H9 (cell line): Measurements from ENCODE around the gene TCEA2. TPM values are rescaled to one million over a fixed set of nuclear protein-coding genes. Genes with fewer than 3 reads are reported as not detected.

Experiments used
- DNase-seq: peaks from one replicate; pipeline ENCODE4 v3.0.0-alpha.2; 2017
- H2AFZ ChIP-seq: one replicate; pipeline ENCODE4 v1.6.1; 2013; ENCODE audit warnings: mild to moderate bottlenecking, low read length, control low read depth, moderate library complexity
- H2AK5ac ChIP-seq: 2 replicates; pipeline ENCODE4 v1.6.1; 2013; ENCODE audit warnings: low read length, control low read depth, mixed read lengths; ENCODE audit not compliant: insufficient read length
- H2BK120ac ChIP-seq: one replicate; pipeline ENCODE4 v1.6.1; 2013; ENCODE audit warnings: low read depth, mild to moderate bottlenecking, low read length, control low read depth, inconsistent platforms; ENCODE audit not compliant: poor library complexity, severe bottlenecking
- H2BK12ac ChIP-seq: 2 replicates; pipeline ENCODE4 v1.6.1; 2013; ENCODE audit warnings: low read length, control low read depth, mixed read lengths, low read depth; ENCODE audit not compliant: insufficient read length
- H2BK15ac ChIP-seq: 2 replicates; pipeline ENCODE4 v1.6.1; 2013; ENCODE audit warnings: low read depth, low read length, control low read depth
- H2BK20ac ChIP-seq: one replicate; pipeline ENCODE4 v1.6.1; 2013; ENCODE audit warnings: low read depth, mild to moderate bottlenecking, low read length, control low read depth, inconsistent platforms; ENCODE audit not compliant: poor library complexity, severe bottlenecking
- H2BK5ac ChIP-seq: 2 replicates; pipeline ENCODE4 v1.6.1; 2013; ENCODE audit warnings: low read length, control low read depth, mixed read lengths; ENCODE audit not compliant: insufficient read length
- H3K14ac ChIP-seq: 2 replicates; pipeline ENCODE4 v1.6.1; 2013; ENCODE audit warnings: low read length, control low read depth; ENCODE audit not compliant: insufficient read depth
- H3K18ac ChIP-seq: 2 replicates; pipeline ENCODE4 v1.6.1; 2013; ENCODE audit warnings: low read depth, mild to moderate bottlenecking, mixed read lengths, low read length, control low read depth; ENCODE audit not compliant: insufficient read length
- H3K23ac ChIP-seq: 2 replicates; pipeline ENCODE4 v1.6.1; 2013; ENCODE audit warnings: low read length, control low read depth, mixed read lengths, low read depth; ENCODE audit not compliant: insufficient read length
- H3K23me2 ChIP-seq: 2 replicates; pipeline ENCODE4 v1.6.1; 2013; ENCODE audit warnings: low read depth, mild to moderate bottlenecking, mixed read lengths, low read length, control low read depth; ENCODE audit not compliant: insufficient read length, poor library complexity, severe bottlenecking
- H3K27ac ChIP-seq: 2 replicates; pipeline ENCODE4 v1.5.1; 2013; ENCODE audit warnings: low read length, control low read depth, mixed read lengths, low read depth; ENCODE audit not compliant: insufficient read length
- H3K27me3 ChIP-seq: 2 replicates; pipeline ENCODE4 v1.6.1; 2013; ENCODE audit warnings: low read length, control low read depth, inconsistent platforms; ENCODE audit not compliant: insufficient read depth
- H3K4ac ChIP-seq: 2 replicates; pipeline ENCODE4 v1.6.1; 2013; ENCODE audit warnings: low read depth, mild to moderate bottlenecking, control low read depth, inconsistent platforms, low read length, moderate library complexity
- H3K4me1 ChIP-seq: 2 replicates; pipeline ENCODE4 v1.6.1; 2013; ENCODE audit warnings: low read length, control low read depth, inconsistent platforms; ENCODE audit not compliant: insufficient read depth
- H3K4me2 ChIP-seq: 2 replicates; pipeline ENCODE4 v1.6.1; 2013; ENCODE audit warnings: low read length, control low read depth, mixed read lengths; ENCODE audit not compliant: insufficient read length, insufficient read depth
- H3K56ac ChIP-seq: 2 replicates; pipeline ENCODE4 v1.6.1; 2013; ENCODE audit warnings: low read depth, mild to moderate bottlenecking, mixed read lengths, low read length, control low read depth; ENCODE audit not compliant: insufficient read length
- H3K79me1 ChIP-seq: 2 replicates; pipeline ENCODE4 v1.6.1; 2013; ENCODE audit warnings: low read depth, mild to moderate bottlenecking, moderate library complexity, low read length, control low read depth, inconsistent platforms; ENCODE audit not compliant: insufficient read depth, poor library complexity, severe bottlenecking
- H3K79me2 ChIP-seq: 2 replicates; pipeline ENCODE4 v1.6.1; 2013; ENCODE audit warnings: low read length, control low read depth, inconsistent platforms; ENCODE audit not compliant: insufficient read depth
- H3K9ac ChIP-seq: 2 replicates; pipeline ENCODE4 v1.6.1; 2013; ENCODE audit warnings: low read length, control low read depth, mixed read lengths; ENCODE audit not compliant: insufficient read length; ENCODE audit errors: extremely low read depth
- H3K9me3 ChIP-seq: one replicate; pipeline ENCODE4 v1.6.1; 2013; ENCODE audit warnings: low read depth, low read length, inconsistent platforms; ENCODE audit not compliant: control insufficient read depth
- H3T11ph ChIP-seq: one replicate; pipeline ENCODE4 v1.6.1; 2013; ENCODE audit warnings: mild to moderate bottlenecking, low read length, control low read depth, inconsistent platforms
- H4K20me1 ChIP-seq: one replicate; pipeline ENCODE4 v1.6.1; 2013; ENCODE audit not compliant: control insufficient read depth, insufficient read length, insufficient read depth
- H4K5ac ChIP-seq: 2 replicates; pipeline ENCODE4 v1.6.1; 2013; ENCODE audit warnings: low read depth, mild to moderate bottlenecking, mixed read lengths, low read length, control low read depth; ENCODE audit not compliant: insufficient read length
- H4K8ac ChIP-seq: replicated peaks from 2 replicates; pipeline ENCODE4 v1.6.1; 2013; ENCODE audit warnings: low read length, control low read depth, mixed read lengths, low read depth; ENCODE audit not compliant: insufficient read length
- H4K91ac ChIP-seq: 2 replicates; pipeline ENCODE4 v1.6.1; 2013; ENCODE audit warnings: low read depth, mild to moderate bottlenecking, moderate library complexity, mixed read lengths, low read length, control low read depth; ENCODE audit not compliant: insufficient read length
- H3K27ac Mint-ChIP-seq, 3 experiments: 2 replicates in 2 of 3; 3 replicates in 1 of 3; pipeline ENCODE4 v1.8.0; 2020 to 2021; ENCODE audit warnings: mixed read lengths in 3 of 3, mild to moderate bottlenecking in 1 of 3, moderate library complexity in 1 of 3
- H3K27me3 Mint-ChIP-seq: 2 replicates; pipeline ENCODE4 v1.8.0; 2021; ENCODE audit warnings: low read depth, mild to moderate bottlenecking, moderate library complexity, mixed read lengths
- H3K36me3 Mint-ChIP-seq, 3 experiments: 2 replicates in 2 of 3; 3 replicates in 1 of 3; pipeline ENCODE4 v1.8.0; 2020 to 2021; ENCODE audit warnings: low read depth in 3 of 3, mixed read lengths in 3 of 3; ENCODE audit not compliant: insufficient read depth in 1 of 3
- H3K4me1 Mint-ChIP-seq, 2 experiments: 2 replicates each; pipeline ENCODE4 v1.8.0; 2020; ENCODE audit warnings: mixed read lengths in 2 of 2
- H3K4me3 Mint-ChIP-seq, 2 experiments: 2 replicates in 1 of 2; 3 replicates in 1 of 2; pipeline ENCODE4 v1.8.0; 2020 to 2021; ENCODE audit warnings: mild to moderate bottlenecking in 2 of 2, mixed read lengths in 2 of 2, moderate library complexity in 1 of 2
- H3K9me3 Mint-ChIP-seq, 2 experiments: 2 replicates in 1 of 2; 3 replicates in 1 of 2; pipeline ENCODE4 v1.8.0; 2020; ENCODE audit warnings: mild to moderate bottlenecking in 2 of 2, mixed read lengths in 2 of 2, moderate library complexity in 1 of 2
- WGBS: extraction: QIAGEN DNeasy Blood & Tissue Kit; methylation state at CpG from one replicate; pipeline ENCODE4 v1.1.7; 2013; ENCODE audit warnings: missing lambda C conversion rate, low lambda C conversion rate, mixed read lengths; ENCODE audit not compliant: insufficient read length; ENCODE audit errors: extremely low coverage; 5-methylcytosine and 5-hydroxymethylcytosine counted together
- total RNA-seq: library from RNA; stranded (reverse); gene quantifications from 2 replicates; pipeline ENCODE4 v1.2.1, GENCODE V29; 2021
- TF ChIP-seq, protein P1 (sequence below): fragments of 200-600 bp; sonication (generic); conservative IDR thresholded peaks from 3 replicates; pipeline ENCODE4 v1.8.0; 2021; ENCODE audit warnings: antibody characterized with exemption, mild to moderate bottlenecking

TCEA2 gene
- total RNA-seq, 1 experiment from 2014 or later: 51.7 TPM

DNA sequence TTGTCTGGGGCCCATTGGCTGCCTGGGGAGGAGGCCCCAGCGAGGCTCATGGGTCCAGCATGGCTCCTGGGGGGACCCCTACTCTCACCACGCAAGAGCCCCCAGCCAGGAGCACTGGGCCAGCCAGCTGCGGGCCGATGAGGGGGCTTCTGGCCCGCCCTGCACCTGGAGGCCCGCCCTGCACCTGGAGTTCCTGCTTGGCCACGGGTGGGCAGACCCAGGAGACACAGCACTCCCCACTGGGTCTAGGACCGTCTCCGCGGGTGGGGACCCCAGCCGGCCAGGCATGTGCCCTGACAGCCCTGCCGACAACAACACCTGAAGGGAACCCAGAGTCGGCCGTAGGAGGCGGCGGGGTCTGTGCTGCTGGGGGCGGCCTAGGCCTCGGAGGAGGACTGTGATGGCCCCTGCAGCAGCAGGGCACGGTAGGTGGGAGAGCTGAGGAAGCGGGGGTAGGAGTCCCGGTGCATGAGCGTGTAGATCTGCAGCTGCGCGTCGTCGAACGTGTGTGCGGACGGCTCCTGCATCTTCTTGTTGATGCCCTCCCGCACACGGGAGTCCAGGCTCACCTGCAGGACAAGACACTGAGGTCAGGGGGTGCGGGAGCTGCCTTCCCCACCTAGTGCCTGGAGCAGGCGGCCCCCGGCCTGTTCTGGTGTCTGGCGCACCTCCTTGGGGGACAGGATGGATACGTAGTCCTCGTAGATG lies 10.6 kb downstream of the TCEA2 start:
- no peak overlapping the region for H2BK5ac ChIP-seq
- no peaks in the 10 kb centered on the region for H3K9me3 Mint-ChIP-seq
- no peak overlapping the region for H2AFZ ChIP-seq
- H3K27ac ChIP-seq: no peak overlapping the region
- peaks cover 1% of the 10 kb centered on the region; the same call in 1 of the 2 replicates for H3K27me3 Mint-ChIP-seq
- H2BK120ac ChIP-seq: no peak overlapping the region
- no peaks in the 10 kb centered on the region for H3K27me3 ChIP-seq
- H3K36me3 Mint-ChIP-seq: no peaks in the 10 kb centered on the region; a peak in 2 of 7 replicates
- H2BK12ac ChIP-seq: no peak overlapping the region
- no peak overlapping the region for H3K4me3 Mint-ChIP-seq
- H3K23me2 ChIP-seq: no peaks in the 10 kb centered on the region
- H4K5ac ChIP-seq: no peak overlapping the region
- H3K23ac ChIP-seq: no peak overlapping the region
- H3K79me2 ChIP-seq: no peaks in the 10 kb centered on the region
- no peak overlapping the region for H2BK20ac ChIP-seq
- H3T11ph ChIP-seq: no peak overlapping the region
- H2AK5ac ChIP-seq: no peak overlapping the region
- no CpG with 5 or more reads among the region's 37 CpGs for WGBS
- H4K91ac ChIP-seq: no peak overlapping the region
- H2BK15ac ChIP-seq: no peak overlapping the region
- no peak overlapping the region for H4K8ac ChIP-seq
- H3K56ac ChIP-seq: no peak overlapping the region
- no peaks in the 10 kb centered on the region; the same call in 1 of the 2 replicates for H3K4me1 ChIP-seq
- H4K20me1 ChIP-seq: no peaks in the 10 kb centered on the region
- no peaks in the 10 kb centered on the region for H3K79me1 ChIP-seq
- no peaks in the 10 kb centered on the region for H3K9me3 ChIP-seq
- H3K14ac ChIP-seq: no peak overlapping the region; the same call in 1 of the 2 replicates
- no peak overlapping the region for H3K18ac ChIP-seq
- H3K4me1 Mint-ChIP-seq: peaks cover 4 to 11% of the 10 kb centered on the region in 2 experiments
- H3K4me2 ChIP-seq: no peak overlapping the region
- DNase-seq: no peak
- H3K27ac Mint-ChIP-seq: no peak overlapping the region
- no peak overlapping the region for H3K4ac ChIP-seq
- TF ChIP-seq, protein P1, sequence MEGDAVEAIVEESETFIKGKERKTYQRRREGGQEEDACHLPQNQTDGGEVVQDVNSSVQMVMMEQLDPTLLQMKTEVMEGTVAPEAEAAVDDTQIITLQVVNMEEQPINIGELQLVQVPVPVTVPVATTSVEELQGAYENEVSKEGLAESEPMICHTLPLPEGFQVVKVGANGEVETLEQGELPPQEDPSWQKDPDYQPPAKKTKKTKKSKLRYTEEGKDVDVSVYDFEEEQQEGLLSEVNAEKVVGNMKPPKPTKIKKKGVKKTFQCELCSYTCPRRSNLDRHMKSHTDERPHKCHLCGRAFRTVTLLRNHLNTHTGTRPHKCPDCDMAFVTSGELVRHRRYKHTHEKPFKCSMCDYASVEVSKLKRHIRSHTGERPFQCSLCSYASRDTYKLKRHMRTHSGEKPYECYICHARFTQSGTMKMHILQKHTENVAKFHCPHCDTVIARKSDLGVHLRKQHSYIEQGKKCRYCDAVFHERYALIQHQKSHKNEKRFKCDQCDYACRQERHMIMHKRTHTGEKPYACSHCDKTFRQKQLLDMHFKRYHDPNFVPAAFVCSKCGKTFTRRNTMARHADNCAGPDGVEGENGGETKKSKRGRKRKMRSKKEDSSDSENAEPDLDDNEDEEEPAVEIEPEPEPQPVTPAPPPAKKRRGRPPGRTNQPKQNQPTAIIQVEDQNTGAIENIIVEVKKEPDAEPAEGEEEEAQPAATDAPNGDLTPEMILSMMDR: no peak
- no peak overlapping the region for H3K9ac ChIP-seq
